Endometrium (tissue), 2 donors: Measurements from ENCODE around the gene ITGB7.
"Not testable (repeated sequence)": the region's sequence is repeated elsewhere in the genome, so short reads cannot be mapped to it uniquely, and the experiment has no call there.

ENCODE experiments used
- FAIRE-seq: peaks from 2 replicates; lab custom pipeline; 2012; peaks lifted over from hg19 to GRCh38; lab: Jason Lieb, UNC
- donor health status: control.
- donor health status: control.

ITGB7 gene

GRCh38 chr12:53217051-53217930 is 10.2 kb upstream of the ITGB7 start:
- no peak for FAIRE-seq

GRCh38 chr12:53215497-53215896 is 8.4 kb upstream of the ITGB7 start:
- FAIRE-seq: no peak

- no peak for FAIRE-seq
These were observed 7.8 kb upstream of the ITGB7 start for GRCh38 chr12:53214687-53215455.

- FAIRE-seq: no peak
These were observed 7.2 kb upstream of the ITGB7 start for GRCh38 chr12:53214221-53214620.

GRCh38 chr12:53213348-53213747 is 6.3 kb upstream of the ITGB7 start:
- FAIRE-seq: no peak

GRCh38 chr12:53212931-53213330 is 5.9 kb upstream of the ITGB7 start:
- no peak for FAIRE-seq

GRCh38 chr12:53211476-53212381 is 4.7 kb upstream of the ITGB7 start:
- FAIRE-seq: no peak

GRCh38 chr12:53210843-53211242 is 3.8 kb upstream of the ITGB7 start:
- FAIRE-seq: no peak

- no peak for FAIRE-seq
These were observed 1.9 kb upstream of the ITGB7 start for GRCh38 chr12:53208877-53209463.

GRCh38 chr12:53208435-53208834 is 1.4 kb upstream of the ITGB7 start:
- no peak for FAIRE-seq

GRCh38 chr12:53205747-53206419 is 1.2 kb downstream of the ITGB7 start:
- FAIRE-seq: no peak

- FAIRE-seq: no peak
These were observed 2.7 kb downstream of the ITGB7 start for GRCh38 chr12:53204351-53204750.

- not testable (repeated sequence) for FAIRE-seq
These were observed 4.7 kb downstream of the ITGB7 start for GRCh38 chr12:53202316-53202715.

GRCh38 chr12:53201639-53202038 is 5.4 kb downstream of the ITGB7 start:
- no peak for FAIRE-seq

GRCh38 chr12:53201177-53201541 is 5.9 kb downstream of the ITGB7 start:
- FAIRE-seq: no peak

GRCh38 chr12:53200458-53201176 is 6.4 kb downstream of the ITGB7 start:
- FAIRE-seq: no peak

- FAIRE-seq: no peak
These were observed 7.0 kb downstream of the ITGB7 start for GRCh38 chr12:53200107-53200457.

GRCh38 chr12:53199700-53200099 is 7.4 kb downstream of the ITGB7 start:
- FAIRE-seq: no peak

- no peak for FAIRE-seq
These were observed 8.5 kb downstream of the ITGB7 start for GRCh38 chr12:53198486-53199110.

- FAIRE-seq: no peak
These were observed 9.9 kb downstream of the ITGB7 start for GRCh38 chr12:53197011-53197640.
